Glutamatergic neuron (in vitro differentiated cells): ENCODE data around the gene DISC1. TPM values are rescaled to one million over a fixed set of nuclear protein-coding genes. Genes with fewer than 3 reads are reported as not detected.
"Not testable (repeated sequence)": the region's sequence is repeated elsewhere in the genome, so short reads cannot be mapped to it uniquely, and the experiment has no call there.

Experiments used
- DNase-seq: peaks from one replicate; pipeline ENCODE4 v3.0.0; 2022
- H3K27ac Mint-ChIP-seq: one replicate; pipeline ENCODE4 v1.8.0; 2020; ENCODE audit warnings: mild to moderate bottlenecking, mixed read lengths, inconsistent platforms; ENCODE audit not compliant: unreplicated experiment
- H3K27me3 Mint-ChIP-seq: one replicate; pipeline ENCODE4 v1.8.0; 2020; ENCODE audit warnings: mild to moderate bottlenecking, moderate library complexity, mixed read lengths, inconsistent platforms; ENCODE audit not compliant: unreplicated experiment
- H3K36me3 Mint-ChIP-seq: one replicate; pipeline ENCODE4 v1.8.0; 2020; ENCODE audit warnings: mild to moderate bottlenecking, mixed read lengths, inconsistent platforms; ENCODE audit not compliant: unreplicated experiment
- H3K4me1 Mint-ChIP-seq: one replicate; pipeline ENCODE4 v1.8.0; 2020; ENCODE audit warnings: mild to moderate bottlenecking, low read depth, mixed read lengths, inconsistent platforms; ENCODE audit not compliant: unreplicated experiment
- H3K4me3 Mint-ChIP-seq: one replicate; pipeline ENCODE4 v1.8.0; 2020; ENCODE audit warnings: mild to moderate bottlenecking, mixed read lengths, inconsistent platforms; ENCODE audit not compliant: unreplicated experiment
- H3K9me3 Mint-ChIP-seq: one replicate; pipeline ENCODE4 v1.8.0; 2020; ENCODE audit warnings: mild to moderate bottlenecking, moderate library complexity, mixed read lengths, inconsistent platforms; ENCODE audit not compliant: unreplicated experiment
- total RNA-seq: library from RNA; stranded (reverse); fragmentation: NEBNext Ultra II Directional; extraction: Animal tissue kit (Norgen Biotek cat#: 25700); gene quantifications from one replicate; pipeline ENCODE4 v1.2.1, GENCODE V29; 2021; ENCODE audit not compliant: unreplicated experiment
- TF ChIP-seq, protein P1 (sequence below): fragments of 200-600 bp; sonication (generic); IDR thresholded peaks from one replicate; pipeline ENCODE4 v1.5.0; 2021; ENCODE audit not compliant: partially characterized antibody, unreplicated experiment

Gene DISC1
- total RNA-seq, 1 donor from 2014 or later = 9.1 TPM

DNA sequence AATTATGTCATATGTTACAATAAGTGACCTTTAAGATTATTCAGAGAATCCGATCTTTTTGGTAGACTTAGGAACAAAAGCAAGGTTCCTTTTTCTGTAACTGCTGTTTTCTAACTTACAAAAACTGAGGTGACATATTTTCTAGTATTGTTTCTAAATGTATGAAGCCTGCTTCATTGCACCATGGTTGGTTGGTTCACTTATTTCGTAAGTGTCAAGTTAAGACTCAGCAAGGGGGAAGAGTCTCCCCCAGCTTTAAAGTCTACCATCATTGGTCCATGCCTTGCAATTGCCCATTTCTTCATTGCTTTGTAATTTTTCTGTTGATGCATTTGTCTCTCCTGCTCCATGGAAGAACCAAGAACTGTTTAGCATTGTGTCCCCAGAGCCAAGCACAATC lies 136.9 kb downstream of the DISC1 start:
- DNase-seq = no peak
- TF ChIP-seq, protein P1, sequence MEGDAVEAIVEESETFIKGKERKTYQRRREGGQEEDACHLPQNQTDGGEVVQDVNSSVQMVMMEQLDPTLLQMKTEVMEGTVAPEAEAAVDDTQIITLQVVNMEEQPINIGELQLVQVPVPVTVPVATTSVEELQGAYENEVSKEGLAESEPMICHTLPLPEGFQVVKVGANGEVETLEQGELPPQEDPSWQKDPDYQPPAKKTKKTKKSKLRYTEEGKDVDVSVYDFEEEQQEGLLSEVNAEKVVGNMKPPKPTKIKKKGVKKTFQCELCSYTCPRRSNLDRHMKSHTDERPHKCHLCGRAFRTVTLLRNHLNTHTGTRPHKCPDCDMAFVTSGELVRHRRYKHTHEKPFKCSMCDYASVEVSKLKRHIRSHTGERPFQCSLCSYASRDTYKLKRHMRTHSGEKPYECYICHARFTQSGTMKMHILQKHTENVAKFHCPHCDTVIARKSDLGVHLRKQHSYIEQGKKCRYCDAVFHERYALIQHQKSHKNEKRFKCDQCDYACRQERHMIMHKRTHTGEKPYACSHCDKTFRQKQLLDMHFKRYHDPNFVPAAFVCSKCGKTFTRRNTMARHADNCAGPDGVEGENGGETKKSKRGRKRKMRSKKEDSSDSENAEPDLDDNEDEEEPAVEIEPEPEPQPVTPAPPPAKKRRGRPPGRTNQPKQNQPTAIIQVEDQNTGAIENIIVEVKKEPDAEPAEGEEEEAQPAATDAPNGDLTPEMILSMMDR = no peak
- Mint-ChIP-seq H3K27ac (no peak overlapping the region), H3K27me3 (no peaks in the 10 kb centered on the region), H3K4me1 (no peaks in the 10 kb centered on the region), H3K36me3 (no peaks in the 10 kb centered on the region), H3K9me3 (no peaks in the 10 kb centered on the region), H3K4me3 (no peak overlapping the region)

DNA sequence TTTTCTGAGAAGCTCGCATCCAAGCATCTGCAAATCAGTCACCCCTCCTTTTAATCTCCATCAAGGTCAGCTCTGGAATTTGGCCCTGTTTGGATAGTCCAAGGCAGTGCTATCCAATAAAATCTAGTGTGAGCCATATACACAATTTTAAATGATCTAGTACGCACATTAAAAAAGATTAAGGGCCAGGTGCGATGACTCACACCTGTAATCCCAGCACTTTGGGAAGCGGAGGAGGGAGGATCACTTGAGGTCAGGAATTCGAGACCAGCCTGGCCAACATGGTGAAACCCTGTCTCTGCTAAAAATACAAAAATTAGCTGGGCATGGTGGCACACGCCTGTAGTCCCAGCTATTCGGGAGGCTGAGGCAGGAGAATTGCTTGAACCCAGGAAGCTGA lies 139.2 kb downstream of the DISC1 start:
- not testable (repeated sequence) for H3K27ac Mint-ChIP-seq, H3K4me1 Mint-ChIP-seq, H3K4me3 Mint-ChIP-seq, H3K27me3 Mint-ChIP-seq, DNase-seq, H3K9me3 Mint-ChIP-seq, H3K36me3 Mint-ChIP-seq

DNA sequence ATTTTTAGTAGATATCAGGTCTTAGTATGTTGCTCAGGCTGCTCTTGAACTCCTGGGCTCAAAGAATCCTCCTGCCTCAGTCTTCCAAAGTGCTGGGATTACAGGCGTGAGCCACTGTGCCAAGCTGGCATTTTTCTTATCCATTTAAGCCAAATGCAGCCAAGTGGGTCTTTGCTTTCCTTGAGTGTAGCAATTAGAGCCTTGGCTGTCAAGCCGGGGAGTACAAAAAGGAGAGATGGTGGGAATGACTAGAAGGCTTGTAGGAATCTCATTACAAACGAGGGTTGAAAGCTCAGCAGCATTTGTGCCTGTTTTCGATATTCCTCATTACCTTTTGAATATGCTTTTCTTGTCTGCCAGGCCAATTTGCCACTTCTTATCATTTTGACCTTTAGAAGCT lies 140.9 kb downstream of the DISC1 start:
- Mint-ChIP-seq H3K9me3 (peaks cover 2% of the 10 kb centered on the region), H3K27me3 (no peaks in the 10 kb centered on the region), H3K36me3 (no peaks in the 10 kb centered on the region), H3K4me3 (no peak overlapping the region), H3K4me1 (no peaks in the 10 kb centered on the region), H3K27ac (no peak overlapping the region)
- no peak for DNase-seq
- TF ChIP-seq, protein P1 = no peak

DNA sequence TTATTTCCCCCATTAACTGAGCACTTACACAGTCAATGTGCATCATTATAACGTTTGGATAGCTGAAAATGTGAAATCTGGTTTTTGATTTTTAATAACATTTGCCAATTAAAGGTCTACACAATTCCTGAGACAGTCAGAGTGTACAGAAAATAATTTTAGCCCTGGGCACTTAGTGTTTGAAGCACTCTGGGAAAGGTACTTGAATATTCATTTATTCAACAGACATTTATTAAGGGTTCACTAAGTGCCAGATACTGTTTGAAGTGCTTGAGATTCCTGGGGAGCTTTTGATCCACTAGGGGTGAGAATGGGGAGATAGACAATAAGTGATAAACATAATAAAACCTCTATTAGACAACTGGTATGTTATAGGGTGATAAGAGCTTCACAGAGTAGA lies 141.8 kb downstream of the DISC1 start:
- Mint-ChIP-seq H3K4me3 (no peak overlapping the region), H3K27ac (no peak overlapping the region), H3K36me3 (no peaks in the 10 kb centered on the region), H3K9me3 (peaks cover 2% of the 10 kb centered on the region), H3K27me3 (no peaks in the 10 kb centered on the region), H3K4me1 (no peaks in the 10 kb centered on the region)
- no peak for DNase-seq
- TF ChIP-seq, protein P1 = no peak

DNA sequence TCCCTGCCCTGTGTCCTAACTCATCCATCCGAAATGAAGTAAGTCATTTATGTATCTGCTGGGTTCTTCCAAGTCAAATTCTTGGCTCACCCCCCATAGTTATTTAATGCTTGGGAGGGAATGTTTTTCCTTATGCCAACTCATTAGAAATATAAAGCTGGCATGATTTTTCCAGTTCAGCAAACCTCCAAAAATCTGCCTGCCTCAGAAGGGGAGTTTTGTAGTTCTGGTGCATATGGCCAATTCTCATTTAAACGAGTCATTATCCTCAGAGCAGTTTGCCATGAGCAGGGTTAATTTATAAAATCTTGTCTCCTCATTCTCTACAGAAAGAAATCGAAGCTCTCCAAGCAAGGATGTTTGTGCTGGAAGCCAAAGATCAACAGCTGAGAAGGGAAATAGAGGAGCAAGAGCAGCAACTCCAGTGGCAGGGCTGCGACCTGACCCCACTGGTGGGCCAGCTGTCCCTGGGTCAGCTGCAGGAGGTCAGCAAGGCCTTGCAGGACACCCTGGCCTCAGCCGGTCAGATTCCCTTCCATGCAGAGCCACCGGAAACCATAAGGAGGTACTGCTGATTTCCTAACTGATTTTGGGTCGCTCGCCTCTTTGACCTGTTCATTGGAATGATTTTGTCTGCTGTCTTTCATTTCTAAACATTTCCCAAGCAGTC lies 144.1 kb downstream of the DISC1 start:
- peaks cover 6% of the 10 kb centered on the region for H3K4me1 Mint-ChIP-seq
- no peak overlapping the region for H3K4me3 Mint-ChIP-seq
- peaks cover 2% of the 10 kb centered on the region for H3K27me3 Mint-ChIP-seq
- peaks cover 2% of the 10 kb centered on the region for H3K9me3 Mint-ChIP-seq
- no peak for DNase-seq
- no peaks in the 10 kb centered on the region for H3K36me3 Mint-ChIP-seq
- H3K27ac Mint-ChIP-seq = no peak overlapping the region
- TF ChIP-seq, protein P1 = no peak
